GM21825 (cell line): Measurements from ENCODE around the gene STK26.
"Not testable (repeated sequence)": the region's sequence is repeated elsewhere in the genome, so short reads cannot be mapped to it uniquely, and the experiment has no call there.

Experiments
- ATAC-seq: cut with Tn5 transposase; IDR thresholded peaks from one replicate; pipeline ENCODE4 v1.9.1; 2021; ENCODE audit warnings: mild to moderate bottlenecking, moderate library complexity; ENCODE audit not compliant: unreplicated experiment

The STK26 gene

GRCh38 chrX:132092439-132093065, 69.5 kb downstream of the STK26 start:
- peak; percentile 93 for ATAC-seq

GRCh38 chrX:132093239-132093860, 70.2 kb downstream of the STK26 start:
- ATAC-seq, result no peak

- no peak for ATAC-seq
Measured at GRCh38 chrX:132094164-132094563, 71.1 kb downstream of the STK26 start.

GRCh38 chrX:132098704-132099103, 75.6 kb downstream of the STK26 start:
- ATAC-seq, result not testable (repeated sequence)

GRCh38 chrX:132101206-132101605, 78.1 kb downstream of the STK26 start:
- no peak for ATAC-seq

- ATAC-seq, result no peak
Measured at GRCh38 chrX:132101799-132102198, 78.7 kb downstream of the STK26 start.

GRCh38 chrX:132107291-132107690, 84.2 kb downstream of the STK26 start:
- ATAC-seq, result no peak

GRCh38 chrX:132114607-132115006, 91.5 kb downstream of the STK26 start:
- ATAC-seq, result no peak

GRCh38 chrX:132115792-132116191, 92.7 kb downstream of the STK26 start:
- ATAC-seq, result no peak

- no peak for ATAC-seq
Measured at GRCh38 chrX:132118358-132118757, 95.3 kb downstream of the STK26 start.

GRCh38 chrX:132119283-132119682, 96.2 kb downstream of the STK26 start:
- ATAC-seq, result no peak

- ATAC-seq, result no peak
Measured at GRCh38 chrX:132119821-132120515, 96.9 kb downstream of the STK26 start.

- ATAC-seq, result no peak
Measured at GRCh38 chrX:132120913-132121312, 97.8 kb downstream of the STK26 start.
